KOPT-K1 (cell line): ENCODE measurements around the gene WDR27.
"Not testable (repeated sequence)": the region's sequence is repeated elsewhere in the genome, so short reads cannot be mapped to it uniquely, and the experiment has no call there.

ENCODE experiments used
- H3K27ac ChIP-seq: fragments of 200-600 bp; sonication (generic); 2 replicates; pipeline ENCODE4 v1.5.1; 2016; ENCODE audit warnings: antibody characterized with exemption, mild to moderate bottlenecking, low read depth, low read length; ENCODE audit not compliant: poor library complexity, severe bottlenecking
- H3K36me3 ChIP-seq: fragments of 200-600 bp; sonication (generic); 2 replicates; pipeline ENCODE4 v1.5.1; 2017; ENCODE audit warnings: antibody characterized with exemption, mild to moderate bottlenecking, low read length, moderate library complexity; ENCODE audit not compliant: insufficient read depth
- H3K9me3 ChIP-seq: fragments of 200-600 bp; sonication (generic); 2 replicates; pipeline ENCODE4 v1.5.1; 2017; ENCODE audit warnings: antibody characterized with exemption, low read length, mild to moderate bottlenecking; ENCODE audit not compliant: insufficient read depth, poor library complexity, severe bottlenecking

The WDR27 gene

GRCh38 chr6:169452869-169453620 lies 248.8 kb downstream of the WDR27 start:
- H3K36me3 ChIP-seq: no peaks in the 10 kb centered on the region
- H3K27ac ChIP-seq: no peak overlapping the region
- peaks cover 6% of the 10 kb centered on the region for H3K9me3 ChIP-seq

DNA sequence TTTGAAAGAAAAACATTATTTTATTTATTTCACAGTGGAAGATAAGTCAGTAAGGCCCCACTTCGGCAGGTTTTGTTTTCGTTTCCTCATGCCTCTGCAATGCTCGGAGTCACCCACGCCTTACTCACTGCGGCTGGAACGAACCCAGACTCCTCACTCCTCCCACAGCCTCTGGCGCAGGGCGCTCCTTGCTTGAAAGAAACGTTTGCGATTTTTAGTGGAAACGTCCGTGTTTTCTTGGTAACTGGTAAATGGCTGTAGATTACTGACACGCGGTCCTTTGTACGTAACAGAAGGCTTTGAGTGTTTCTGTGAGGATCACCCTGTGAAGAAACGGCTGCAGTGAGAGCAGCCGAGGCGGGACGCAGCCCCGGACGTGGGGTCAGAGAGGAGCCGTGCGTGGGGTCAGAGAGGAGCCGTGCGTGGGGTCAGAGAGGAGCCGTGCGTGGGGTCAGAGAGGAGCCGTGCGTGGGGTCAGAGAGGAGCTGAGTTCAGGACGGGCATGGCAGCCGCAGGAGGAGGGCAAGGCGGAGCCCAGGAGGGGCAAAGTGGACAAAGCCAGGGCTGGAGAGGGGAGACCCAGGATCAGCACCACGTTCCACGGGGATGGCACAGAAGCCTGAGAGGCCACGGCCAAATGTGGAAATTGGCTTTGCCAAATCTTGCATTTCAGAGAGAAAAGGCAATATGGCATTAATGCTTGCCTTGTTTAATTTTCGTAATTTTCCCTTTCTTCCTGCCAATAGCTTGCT lies 249.5 kb downstream of the WDR27 start:
- Histone ChIP-seq H3K9me3 (peaks cover 6% of the 10 kb centered on the region), H3K27ac (no peak overlapping the region), H3K36me3 (no peaks in the 10 kb centered on the region)

GRCh38 chr6:169451065-169451838 lies 250.6 kb downstream of the WDR27 start:
- H3K36me3 ChIP-seq: no peaks in the 10 kb centered on the region
- H3K9me3 ChIP-seq: no peaks in the 10 kb centered on the region
- no peak overlapping the region for H3K27ac ChIP-seq

DNA sequence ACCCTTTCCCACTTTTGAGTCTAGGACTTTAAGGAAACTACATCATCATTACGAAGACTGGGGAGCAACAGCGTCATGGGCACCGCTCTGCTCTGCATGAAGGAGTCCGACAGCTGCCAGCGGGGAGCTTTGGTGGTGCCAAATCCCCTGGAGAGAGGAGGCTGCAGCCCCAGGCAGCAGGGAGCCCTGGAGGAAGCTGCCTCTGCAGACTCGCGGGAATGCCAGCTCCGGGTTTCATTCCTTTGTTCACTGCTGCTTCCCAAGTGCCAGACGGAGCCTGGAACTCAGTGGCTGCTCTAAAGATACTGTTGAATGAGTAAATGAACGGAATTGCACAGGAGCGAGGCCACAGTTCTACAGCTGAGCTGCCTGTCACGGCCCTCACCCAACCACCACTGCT lies 251.7 kb downstream of the WDR27 start:
- Histone ChIP-seq H3K36me3 (no peaks in the 10 kb centered on the region), H3K27ac (no peak overlapping the region), H3K9me3 (no peaks in the 10 kb centered on the region)

GRCh38 chr6:169449221-169449620 lies 252.6 kb downstream of the WDR27 start:
- H3K36me3 ChIP-seq: no peaks in the 10 kb centered on the region
- no peaks in the 10 kb centered on the region for H3K9me3 ChIP-seq
- H3K27ac ChIP-seq: no peak overlapping the region

DNA sequence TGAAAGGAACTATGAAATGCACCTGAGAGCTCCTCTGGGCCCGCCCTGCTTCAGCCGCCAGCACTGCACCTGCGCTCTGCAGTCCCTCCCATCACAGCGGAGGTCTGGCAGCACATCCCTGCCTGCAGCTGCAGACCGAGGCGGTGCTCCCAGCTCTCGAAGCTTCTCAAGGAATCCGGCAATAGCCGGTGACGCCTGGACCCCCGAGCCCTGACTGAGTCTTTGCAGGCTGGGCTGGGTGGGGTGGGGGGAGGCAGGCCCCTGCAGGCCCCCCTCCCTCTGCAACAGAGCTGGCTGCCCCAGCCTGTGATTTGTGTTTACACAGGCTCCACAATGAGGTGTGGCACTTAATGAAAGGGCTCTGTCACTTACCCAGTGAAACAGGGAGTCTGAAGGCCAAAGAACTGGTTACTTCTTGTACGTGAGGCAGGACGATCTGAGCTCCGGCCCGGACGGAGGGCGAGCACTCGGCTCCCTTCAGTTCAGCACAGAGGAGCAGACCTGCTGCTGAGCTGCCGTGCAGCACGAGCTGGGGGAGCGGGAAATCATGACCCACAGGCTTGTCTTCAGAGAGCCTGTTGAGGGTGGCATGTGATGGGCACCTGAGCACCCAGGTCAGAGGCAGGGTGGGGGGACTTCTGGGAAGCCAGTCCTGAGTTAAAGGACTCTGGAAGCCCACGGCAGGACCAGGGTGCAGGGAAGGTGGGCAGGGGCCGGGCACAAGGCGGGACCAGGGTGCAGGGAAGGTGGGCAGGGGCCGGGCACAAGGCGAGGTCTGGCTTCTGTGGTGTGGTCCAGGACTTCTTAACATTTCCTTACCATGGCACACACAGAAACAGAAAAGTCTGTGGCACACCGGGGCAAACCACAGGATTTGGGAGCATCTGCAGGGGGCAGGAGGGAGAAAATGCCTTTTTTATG lies 255.9 kb downstream of the WDR27 start:
- H3K27ac ChIP-seq: no peak overlapping the region
- H3K36me3 ChIP-seq: no peaks in the 10 kb centered on the region
- no peaks in the 10 kb centered on the region for H3K9me3 ChIP-seq

- H3K36me3 ChIP-seq: no peaks in the 10 kb centered on the region
- H3K9me3 ChIP-seq: no peaks in the 10 kb centered on the region
- no peak overlapping the region for H3K27ac ChIP-seq
Measured at GRCh38 chr6:169445227-169445626, 256.6 kb downstream of the WDR27 start.

- H3K9me3 ChIP-seq: no peaks in the 10 kb centered on the region
- H3K36me3 ChIP-seq: no peaks in the 10 kb centered on the region
Measured at GRCh38 chr6:169441292-169441691, 260.5 kb downstream of the WDR27 start.

DNA sequence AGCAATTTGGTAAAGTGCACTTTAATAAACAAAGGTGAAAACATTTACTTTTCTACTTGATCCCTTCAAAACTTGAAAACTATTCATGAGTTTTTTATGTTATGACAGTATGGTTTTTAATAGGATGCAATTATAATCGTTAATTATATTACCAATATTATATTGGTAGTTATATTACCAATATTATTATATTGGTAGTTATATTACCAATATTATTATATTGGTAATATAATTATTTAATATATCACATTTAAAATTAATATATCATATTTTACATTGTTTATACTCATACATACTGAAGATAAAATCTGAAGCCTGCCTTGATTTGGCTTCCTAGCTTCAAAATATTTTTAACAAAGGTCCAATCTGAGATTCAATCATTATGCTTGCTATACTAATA lies 262.1 kb downstream of the WDR27 start:
- H3K36me3 ChIP-seq: no peaks in the 10 kb centered on the region
- H3K9me3 ChIP-seq: peaks cover 10% of the 10 kb centered on the region

More at GRCh38 chr6:169441292-169441691, 260.5 kb downstream of the WDR27 start:
- no peak overlapping the region for H3K27ac ChIP-seq

GRCh38 chr6:169434554-169434953 lies 267.3 kb downstream of the WDR27 start:
- H3K27ac ChIP-seq, H3K36me3 ChIP-seq: not testable (repeated sequence)
- peaks cover 48% of the 10 kb centered on the region for H3K9me3 ChIP-seq

More for the DNA sequence above, 262.1 kb downstream of the WDR27 start:
- no peak overlapping the region for H3K27ac ChIP-seq

DNA sequence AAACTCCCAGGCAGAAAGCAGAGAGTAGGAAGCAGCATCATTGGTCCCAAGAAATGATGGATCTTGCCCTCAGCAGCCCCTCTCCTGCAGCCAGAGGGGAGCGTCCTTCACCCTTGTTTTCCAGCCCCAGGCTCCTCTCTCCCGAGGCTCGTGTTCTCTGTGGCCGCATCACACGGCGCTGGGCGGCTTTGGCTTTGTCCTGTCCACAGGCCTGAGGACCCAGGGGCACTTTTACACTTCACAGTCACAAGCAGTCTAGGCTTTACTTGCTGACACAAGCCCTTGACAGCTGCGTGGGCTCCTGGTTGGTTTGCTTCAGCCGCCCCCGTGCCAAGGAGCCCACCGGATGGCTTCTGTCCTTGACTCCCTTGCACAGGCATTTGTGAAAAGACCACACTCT lies 272.8 kb downstream of the WDR27 start:
- no peaks in the 10 kb centered on the region for H3K36me3 ChIP-seq
- H3K9me3 ChIP-seq: peaks cover 41% of the 10 kb centered on the region
- H3K27ac ChIP-seq: no peak overlapping the region

DNA sequence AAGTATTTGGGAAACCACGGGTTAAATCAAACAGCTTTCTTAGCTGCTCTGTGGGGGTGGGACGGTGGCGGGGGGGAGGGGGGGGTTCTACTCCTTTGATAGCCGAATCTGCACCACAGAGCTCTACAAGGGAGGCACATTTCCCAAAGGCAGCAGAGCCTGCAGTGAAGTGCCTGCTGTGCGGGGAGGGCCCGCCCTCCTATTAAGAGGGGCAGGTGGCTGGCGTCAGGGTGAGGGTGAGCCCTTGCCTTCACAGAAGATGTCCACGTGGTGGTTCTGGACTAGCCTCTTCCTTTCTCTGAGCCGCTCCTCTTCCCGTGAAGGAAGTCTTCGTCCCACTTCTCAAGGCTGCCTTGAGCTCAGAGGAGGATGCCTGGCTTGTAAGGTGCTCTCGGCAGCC lies 273.3 kb downstream of the WDR27 start:
- Histone ChIP-seq H3K9me3 (peaks cover 45% of the 10 kb centered on the region), H3K27ac (no peak overlapping the region), H3K36me3 (no peaks in the 10 kb centered on the region)

DNA sequence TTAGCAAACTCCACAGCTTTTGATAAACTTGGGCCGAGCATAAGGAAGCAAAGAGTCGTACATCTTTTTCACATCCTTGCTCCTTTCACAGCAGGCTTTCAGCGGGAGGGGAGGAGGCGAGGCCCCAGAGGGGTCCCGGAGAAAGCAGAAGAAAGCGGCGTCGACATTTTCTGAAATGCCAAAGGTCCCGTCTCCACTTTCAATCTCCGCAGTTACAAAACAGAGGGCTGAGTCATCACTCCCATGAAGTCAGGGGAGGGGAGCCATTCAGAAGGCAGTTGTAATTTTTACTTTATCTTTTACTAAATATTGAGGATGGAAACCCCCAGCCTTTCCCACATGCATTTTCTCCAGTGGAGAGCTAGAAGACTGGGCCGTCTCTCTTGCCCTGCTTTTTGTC lies 274.0 kb downstream of the WDR27 start:
- Histone ChIP-seq H3K36me3 (no peaks in the 10 kb centered on the region), H3K27ac (no peak overlapping the region), H3K9me3 (peaks cover 45% of the 10 kb centered on the region)

GRCh38 chr6:169426611-169427010 lies 275.2 kb downstream of the WDR27 start:
- no peak overlapping the region for H3K27ac ChIP-seq
- H3K9me3 ChIP-seq: peaks cover 33% of the 10 kb centered on the region

More at GRCh38 chr6:169426611-169427010, 275.2 kb downstream of the WDR27 start:
- no peaks in the 10 kb centered on the region for H3K36me3 ChIP-seq
